Endothelial cell of umbilical vein (primary cell): ENCODE results near the gene EVI2B. TPM values are rescaled to one million over a fixed set of nuclear protein-coding genes. Genes with fewer than 3 reads are reported as not detected.

Experiments
- BruUV-seq: library from RNA; stranded (reverse); fragments of 400-500 nt; replicated peaks from 2 replicates; lab custom pipeline; 2021; lab: Mats Ljungman, UMichigan
- CTCF ChIA-PET: fragments of 300-600, 350-600 bp; sonication (Branson Sonifier 250); formaldehyde crosslinking; loops from one replicate; lab custom pipeline; 2021; ENCODE audit warnings: antibody characterized with exemption, inconsistent platforms; lab: Charles Lee
- POLR2A ChIA-PET: fragments of 300-600, 350-600 bp; sonication (Branson Sonifier 250); formaldehyde crosslinking; loops from one replicate; lab custom pipeline; 2021; ENCODE audit warnings: antibody characterized with exemption, inconsistent platforms; lab: Charles Lee
- DNase-seq: peaks from one replicate; pipeline ENCODE4 v3.0.0-alpha.2; 2011; ENCODE audit warnings: low read depth, low spot score
- FAIRE-seq: peaks from 2 replicates; lab custom pipeline; 2011; peaks lifted over from hg19 to GRCh38; lab: Jason Lieb, UNC
- H2AFZ ChIP-seq: 2 replicates; pipeline ENCODE4 v1.6.0; 2012; ENCODE audit warnings: low read depth, low read length, control low read depth, inconsistent platforms
- H3K27ac ChIP-seq: 2 replicates; pipeline ENCODE4 v1.5.1; 2011; ENCODE audit warnings: low read depth, mild to moderate bottlenecking, control low read depth, low read length, moderate library complexity; ENCODE audit not compliant: insufficient read depth
- H3K27me3 ChIP-seq, 2 experiments: 2 replicates each; pipeline versions ENCODE4 v1.6.0 to v1.6.1; 2011; ENCODE audit warnings: low read length in 2 of 2, mixed read lengths in 1 of 2; ENCODE audit not compliant: control insufficient read depth in 2 of 2, insufficient read depth in 2 of 2
- H3K36me3 ChIP-seq, 2 experiments: 2 replicates in 1 of 2; 3 replicates in 1 of 2; pipeline ENCODE4 v1.5.1; 2011; ENCODE audit warnings: low read length in 2 of 2, mild to moderate bottlenecking in 1 of 2, moderate library complexity in 1 of 2; ENCODE audit not compliant: control insufficient read depth in 2 of 2, insufficient read depth in 2 of 2; ENCODE audit errors: extremely low read depth in 1 of 2
- H3K4me1 ChIP-seq: 3 replicates; pipeline ENCODE4 v1.5.1; 2011; ENCODE audit warnings: mild to moderate bottlenecking, low read length; ENCODE audit not compliant: control insufficient read depth, insufficient read depth; ENCODE audit errors: extremely low read depth
- H3K4me2 ChIP-seq: 2 replicates; pipeline ENCODE4 v1.6.1; 2011; ENCODE audit warnings: low read length, control low read depth, mixed read lengths; ENCODE audit not compliant: insufficient read depth
- H3K4me3 ChIP-seq, 3 experiments: fragments of 200-600 bp in 1 of 3; sonication (generic), shearing (Covaris generic) in 1 of 3; replicated peaks in 1 of 3; 2 replicates each; pipeline ENCODE4 v1.5.1; 2011 to 2016; ENCODE audit warnings: control low read depth in 3 of 3, low read length in 3 of 3, mild to moderate bottlenecking in 2 of 3, inconsistent platforms in 1 of 3, low read depth in 1 of 3, moderate library complexity in 1 of 3; ENCODE audit not compliant: insufficient read depth in 1 of 3
- H3K79me2 ChIP-seq: 2 replicates; pipeline ENCODE4 v1.6.0; 2012; ENCODE audit warnings: low read length, inconsistent platforms; ENCODE audit not compliant: control insufficient read depth, insufficient read depth
- H3K9ac ChIP-seq: replicated peaks from 2 replicates; pipeline ENCODE3; 2011; ENCODE audit warnings: low read length, control low read depth; ENCODE audit not compliant: insufficient read depth; ENCODE audit errors: extremely low read depth
- H3K9me1 ChIP-seq: replicated peaks from 3 replicates; pipeline ENCODE4 v1.6.0; 2011; ENCODE audit warnings: mild to moderate bottlenecking, low read length; ENCODE audit not compliant: control insufficient read depth, insufficient read depth; ENCODE audit errors: extremely low read depth
- H3K9me3 ChIP-seq: replicated peaks from 2 replicates; pipeline ENCODE4 v1.5.1; 2012; ENCODE audit warnings: low read length, inconsistent platforms; ENCODE audit not compliant: control insufficient read depth, insufficient read depth
- H4K20me1 ChIP-seq: replicated peaks from 2 replicates; pipeline ENCODE3; 2011; ENCODE audit warnings: mild to moderate bottlenecking, low read length; ENCODE audit not compliant: control insufficient read depth, insufficient read depth; ENCODE audit errors: extremely low read depth
- CTCF ChIP-seq, 2 donors: IDR thresholded peaks; 1 replicate in 1 of 2; 2 replicates in 1 of 2; pipeline ENCODE4 v1.5.1; 2011; ENCODE audit warnings: low read length in 2 of 2, mild to moderate bottlenecking in 2 of 2, moderate library complexity in 2 of 2, control low read depth in 1 of 2, inconsistent platforms in 1 of 2, low read depth in 1 of 2; ENCODE audit not compliant: insufficient read depth in 1 of 2; ENCODE audit errors: extremely low read depth in 1 of 2
- EZH2 ChIP-seq: IDR thresholded peaks from 2 replicates; pipeline ENCODE4 v1.6.1; 2012; ENCODE audit warnings: borderline replicate concordance, low read depth, mild to moderate bottlenecking, moderate library complexity, low read length, inconsistent platforms; ENCODE audit not compliant: severe bottlenecking
- FOS ChIP-seq: IDR thresholded peaks from 2 replicates; pipeline ENCODE4 v1.6.1; 2011; ENCODE audit warnings: mild to moderate bottlenecking, low read length, moderate library complexity, borderline replicate concordance; ENCODE audit not compliant: insufficient read depth
- GATA2 ChIP-seq: IDR thresholded peaks from 2 replicates; pipeline ENCODE4 v1.7.0; 2011; ENCODE audit warnings: low read depth, mild to moderate bottlenecking, moderate library complexity, mixed read lengths, low read length; ENCODE audit not compliant: insufficient read length, insufficient read depth
- JUN ChIP-seq: IDR thresholded peaks from 2 replicates; pipeline ENCODE4 v1.6.1; 2011; ENCODE audit warnings: borderline replicate concordance, low read depth; ENCODE audit not compliant: insufficient read length, insufficient read depth
- MAX ChIP-seq: IDR thresholded peaks from 2 replicates; pipeline ENCODE4 v1.6.1; 2011; ENCODE audit not compliant: insufficient read depth, insufficient read length
- MYC ChIP-seq: IDR thresholded peaks from one replicate; pipeline ENCODE4 v1.6.1; 2011; ENCODE audit warnings: mild to moderate bottlenecking, low read depth, low read length
- POLR2A ChIP-seq: IDR thresholded peaks from 2 replicates; pipeline ENCODE4 v1.6.1; 2012; ENCODE audit warnings: low read depth, mild to moderate bottlenecking, control low read depth, low read length
- POLR2AphosphoS5 ChIP-seq: IDR thresholded peaks from 2 replicates; pipeline ENCODE4 v1.6.1; 2012; ENCODE audit warnings: low read depth, mild to moderate bottlenecking, control low read depth, low read length, moderate library complexity; ENCODE audit not compliant: insufficient read depth
- dilution Hi-C: fragments of 300-500 bp; cut with MboI; formaldehyde crosslinking; loops from one replicate; pipeline ENCODE4 v1.15.0; 2019; ENCODE audit warnings: low sequenced_read_pairs; ENCODE audit not compliant: extremely low pct_ligation_motif_present
- intact Hi-C: fragments of 100-400 bp; cut with micrococcal nuclease; formaldehyde crosslinking; loops from one replicate; pipeline ENCODE4 v1.10.0; 2022
- polyA plus RNA-seq, 4 experiments: library from polyadenylated mRNA; depleted of rRNA in 3 of 4; stranded (reverse) in 3 of 4; unstranded in 1 of 4; fragments of >200 nt; gene quantifications; 2 replicates each; pipeline versions ENCODE4 v1.2.1 to v1.2.3, GENCODE V29; 2011 to 2012; ENCODE audit warnings: missing spikeins in 1 of 4
- total RNA-seq: library from RNA; stranded (reverse); gene quantifications from 2 replicates; pipeline ENCODE4 v1.2.3, GENCODE V29; 2021

The EVI2B gene
- total and polyA plus RNA-seq, 2 donors (not counting 3 experiments of a cell fraction or from before 2014, with no cell fraction given): 1.7 to 1.9 TPM

- Histone ChIP-seq H3K27me3 (no peaks in the 10 kb centered on the region), H3K4me3 (no peak overlapping the region), H3K27ac (no peak overlapping the region), H3K9me1 (no peaks in the 10 kb centered on the region), H3K4me1 (no peaks in the 10 kb centered on the region), H4K20me1 (no peaks in the 10 kb centered on the region), H3K4me2 (no peak overlapping the region), H3K79me2 (no peaks in the 10 kb centered on the region), H2AFZ (no peak overlapping the region), H3K9me3 (no peaks in the 10 kb centered on the region), H3K9ac (no peak overlapping the region), H3K36me3 (no peaks in the 10 kb centered on the region)
- intact Hi-C loops (no loop called here), dilution Hi-C loops (no loop called here)
- POLR2A ChIA-PET: no interaction called here
- TF ChIP-seq MAX (no peak), CTCF (IDR thresholded peaks at IDR 0.05; ENCODE audit: extremely low read depth in 1 of 2, insufficient read depth in 1 of 2, low read depth in 1 of 2, low read length in 2 of 2) (no peak), FOS (no peak), EZH2 (no peak), POLR2A (no peak), GATA2 (no peak), POLR2AphosphoS5 (no peak), JUN (no peak), MYC (no peak)
- no TSS peak for BruUV-seq
- CTCF ChIA-PET: no interaction called here
- FAIRE-seq: no peak
- DNase-seq: no peak
Observed at GRCh38 chr17:31295489-31295871, 18.4 kb downstream of the EVI2B start.
